Erythroblast (primary cell): ENCODE results near the gene EPHB2.
"Not testable (repeated sequence)": the region's sequence is repeated elsewhere in the genome, so short reads cannot be mapped to it uniquely, and the experiment has no call there.

Experiments
- GATA1 ChIP-seq: IDR thresholded peaks from 2 replicates; pipeline ENCODE4 v1.6.1; 2011; ENCODE audit warnings: low read depth, mild to moderate bottlenecking, control low read depth, low read length, moderate library complexity
- POLR2A ChIP-seq: IDR thresholded peaks from 2 replicates; pipeline ENCODE4 v1.6.1; 2011; ENCODE audit warnings: mild to moderate bottlenecking, low read length

DNA sequence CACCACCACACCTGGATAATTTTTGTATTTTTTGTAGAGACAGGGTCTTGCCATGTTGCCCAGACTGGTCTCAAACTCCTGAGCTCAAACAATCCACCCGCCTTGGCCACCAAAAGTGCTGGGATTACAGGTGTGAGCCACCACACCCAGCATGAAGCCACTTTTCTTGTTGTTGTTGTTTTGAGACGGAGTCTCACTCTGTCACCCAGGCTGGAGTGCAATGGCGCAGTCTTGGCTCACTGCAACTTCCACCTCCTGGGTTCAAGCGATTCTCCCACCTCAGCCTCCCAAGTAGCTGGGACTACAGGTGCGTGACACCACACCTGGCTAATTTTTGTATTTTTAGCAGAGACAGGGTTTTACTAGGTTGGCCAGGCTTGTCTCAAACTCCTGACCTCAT, 234.5 kb downstream of the EPHB2 start:
- not testable (repeated sequence) for TF ChIP-seq POLR2A, GATA1
